Measurements from ENCODE around the gene SPAG6. TPM values are rescaled to one million over a fixed set of nuclear protein-coding genes. Genes with fewer than 3 reads are reported as not detected.

The SPAG6 gene
- total RNA-seq, 1 experiment from 2014 or later = 0.74 TPM

DNA sequence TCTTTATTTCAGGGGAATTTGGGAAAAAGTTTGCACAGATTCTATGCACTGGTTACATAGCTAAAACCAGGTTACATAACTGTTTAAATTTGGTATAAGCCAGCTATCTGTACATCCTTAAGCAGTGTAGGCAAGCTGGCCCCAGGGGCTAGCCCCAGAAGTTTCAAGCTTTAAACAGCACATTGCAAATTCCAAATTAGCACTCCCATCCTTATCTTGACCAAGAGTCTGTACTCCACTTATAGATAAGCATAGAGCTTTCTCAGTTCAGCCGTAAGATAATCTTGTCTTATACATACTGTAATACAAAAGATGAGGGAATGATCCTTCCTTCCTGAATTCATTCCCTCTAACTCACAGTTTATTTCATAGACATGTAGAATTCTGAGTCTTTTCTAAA lies 109.3 kb downstream of the SPAG6 start:
- ChIA-PET POLR2A (interaction anchor here (0.5 kb wide), 1 partner anchor 867 kb away, joined by 3 read pairs; no protein-coding TSS in a partner anchor), CTCF (no interaction called here)
- H3K27ac Mint-ChIP-seq = no peak overlapping the region
- H3K4me3 Mint-ChIP-seq = no peak overlapping the region
- no peak for ATAC-seq
- H3K36me3 Mint-ChIP-seq = no peaks in the 10 kb centered on the region
- DNase-seq (ENCODE audit: low spot score) = no peak
- 0 out of 2 replicates have a peak, but pooled peaks cover 1% of the 10 kb centered on the region for H3K27me3 Mint-ChIP-seq (ENCODE audit: low read depth)
- no peaks in the 10 kb centered on the region for H3K4me1 Mint-ChIP-seq
- H3K9me3 Mint-ChIP-seq = peaks cover 7% of the 10 kb centered on the region
- TF ChIP-seq RORB (CRISPR knock-in tag; IDR thresholded peaks at IDR 0.05) = no peak
- TF ChIP-seq, protein P1, sequence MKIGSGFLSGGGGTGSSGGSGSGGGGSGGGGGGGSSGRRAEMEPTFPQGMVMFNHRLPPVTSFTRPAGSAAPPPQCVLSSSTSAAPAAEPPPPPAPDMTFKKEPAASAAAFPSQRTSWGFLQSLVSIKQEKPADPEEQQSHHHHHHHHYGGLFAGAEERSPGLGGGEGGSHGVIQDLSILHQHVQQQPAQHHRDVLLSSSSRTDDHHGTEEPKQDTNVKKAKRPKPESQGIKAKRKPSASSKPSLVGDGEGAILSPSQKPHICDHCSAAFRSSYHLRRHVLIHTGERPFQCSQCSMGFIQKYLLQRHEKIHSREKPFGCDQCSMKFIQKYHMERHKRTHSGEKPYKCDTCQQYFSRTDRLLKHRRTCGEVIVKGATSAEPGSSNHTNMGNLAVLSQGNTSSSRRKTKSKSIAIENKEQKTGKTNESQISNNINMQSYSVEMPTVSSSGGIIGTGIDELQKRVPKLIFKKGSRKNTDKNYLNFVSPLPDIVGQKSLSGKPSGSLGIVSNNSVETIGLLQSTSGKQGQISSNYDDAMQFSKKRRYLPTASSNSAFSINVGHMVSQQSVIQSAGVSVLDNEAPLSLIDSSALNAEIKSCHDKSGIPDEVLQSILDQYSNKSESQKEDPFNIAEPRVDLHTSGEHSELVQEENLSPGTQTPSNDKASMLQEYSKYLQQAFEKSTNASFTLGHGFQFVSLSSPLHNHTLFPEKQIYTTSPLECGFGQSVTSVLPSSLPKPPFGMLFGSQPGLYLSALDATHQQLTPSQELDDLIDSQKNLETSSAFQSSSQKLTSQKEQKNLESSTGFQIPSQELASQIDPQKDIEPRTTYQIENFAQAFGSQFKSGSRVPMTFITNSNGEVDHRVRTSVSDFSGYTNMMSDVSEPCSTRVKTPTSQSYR (CRISPR knock-in tag; IDR thresholded peaks at IDR 0.05) = no peak
- TF ChIP-seq, protein P2, sequence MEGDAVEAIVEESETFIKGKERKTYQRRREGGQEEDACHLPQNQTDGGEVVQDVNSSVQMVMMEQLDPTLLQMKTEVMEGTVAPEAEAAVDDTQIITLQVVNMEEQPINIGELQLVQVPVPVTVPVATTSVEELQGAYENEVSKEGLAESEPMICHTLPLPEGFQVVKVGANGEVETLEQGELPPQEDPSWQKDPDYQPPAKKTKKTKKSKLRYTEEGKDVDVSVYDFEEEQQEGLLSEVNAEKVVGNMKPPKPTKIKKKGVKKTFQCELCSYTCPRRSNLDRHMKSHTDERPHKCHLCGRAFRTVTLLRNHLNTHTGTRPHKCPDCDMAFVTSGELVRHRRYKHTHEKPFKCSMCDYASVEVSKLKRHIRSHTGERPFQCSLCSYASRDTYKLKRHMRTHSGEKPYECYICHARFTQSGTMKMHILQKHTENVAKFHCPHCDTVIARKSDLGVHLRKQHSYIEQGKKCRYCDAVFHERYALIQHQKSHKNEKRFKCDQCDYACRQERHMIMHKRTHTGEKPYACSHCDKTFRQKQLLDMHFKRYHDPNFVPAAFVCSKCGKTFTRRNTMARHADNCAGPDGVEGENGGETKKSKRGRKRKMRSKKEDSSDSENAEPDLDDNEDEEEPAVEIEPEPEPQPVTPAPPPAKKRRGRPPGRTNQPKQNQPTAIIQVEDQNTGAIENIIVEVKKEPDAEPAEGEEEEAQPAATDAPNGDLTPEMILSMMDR (IDR thresholded peaks at IDR 0.05) = no peak

DNA sequence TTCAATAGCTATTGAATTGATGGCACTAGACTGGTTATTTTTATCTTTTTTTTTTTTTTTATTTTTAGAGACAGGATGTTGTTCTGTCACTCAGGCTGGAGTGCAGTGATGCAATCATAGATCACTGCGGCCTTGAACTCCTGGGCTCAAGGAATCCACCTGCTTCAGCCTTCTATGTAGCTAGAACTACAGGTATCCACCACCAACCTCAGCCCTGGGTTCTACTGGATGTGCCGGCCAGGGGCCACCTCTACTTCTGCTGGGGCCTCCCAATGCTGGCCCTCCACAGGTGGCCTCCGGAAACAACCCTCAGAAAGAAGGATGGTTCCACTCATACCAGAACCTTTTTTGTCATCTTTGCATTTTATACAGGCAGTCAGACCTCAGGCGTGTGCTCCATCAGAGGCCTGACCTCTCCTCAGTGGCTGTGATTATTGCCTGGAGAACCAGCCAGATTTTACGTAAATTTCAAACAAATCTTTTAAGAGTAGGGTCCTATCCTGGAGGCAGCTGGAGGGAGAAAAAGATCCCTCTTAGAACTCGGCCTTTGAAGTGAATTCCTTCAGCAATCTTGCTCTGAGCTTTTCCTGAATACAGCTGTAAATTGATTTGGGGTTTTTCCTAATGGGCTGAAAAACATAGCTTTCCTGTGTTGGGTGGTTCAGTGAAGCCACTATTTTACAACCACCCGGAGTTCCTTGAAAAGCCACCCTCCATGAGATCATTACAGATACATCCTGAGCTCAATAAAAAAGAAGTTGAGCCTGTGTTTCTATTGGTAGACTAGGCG lies 110.0 kb downstream of the SPAG6 start:
- Mint-ChIP-seq H3K27me3 (ENCODE audit: low read depth) (no peaks in the 10 kb centered on the region), H3K4me1 (no peaks in the 10 kb centered on the region), H3K27ac (no peak overlapping the region), H3K4me3 (no peak overlapping the region), H3K36me3 (no peaks in the 10 kb centered on the region), H3K9me3 (peaks cover 7% of the 10 kb centered on the region)
- DNase-seq (ENCODE audit: low spot score) (no peak), ATAC-seq (no peak)
- ChIA-PET POLR2A (interaction anchor here (0.6 kb wide), 1 partner anchor 100 kb away, joined by 4 read pairs; no protein-coding TSS in a partner anchor), CTCF (no interaction called here)
- TF ChIP-seq, protein P3, sequence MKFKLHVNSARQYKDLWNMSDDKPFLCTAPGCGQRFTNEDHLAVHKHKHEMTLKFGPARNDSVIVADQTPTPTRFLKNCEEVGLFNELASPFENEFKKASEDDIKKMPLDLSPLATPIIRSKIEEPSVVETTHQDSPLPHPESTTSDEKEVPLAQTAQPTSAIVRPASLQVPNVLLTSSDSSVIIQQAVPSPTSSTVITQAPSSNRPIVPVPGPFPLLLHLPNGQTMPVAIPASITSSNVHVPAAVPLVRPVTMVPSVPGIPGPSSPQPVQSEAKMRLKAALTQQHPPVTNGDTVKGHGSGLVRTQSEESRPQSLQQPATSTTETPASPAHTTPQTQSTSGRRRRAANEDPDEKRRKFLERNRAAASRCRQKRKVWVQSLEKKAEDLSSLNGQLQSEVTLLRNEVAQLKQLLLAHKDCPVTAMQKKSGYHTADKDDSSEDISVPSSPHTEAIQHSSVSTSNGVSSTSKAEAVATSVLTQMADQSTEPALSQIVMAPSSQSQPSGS (CRISPR knock-in tag; IDR thresholded peaks at IDR 0.05; ENCODE audit: borderline replicate concordance, low read depth) = no peak
- no peak for TF ChIP-seq TEAD4 (CRISPR knock-in tag; IDR thresholded peaks at IDR 0.05)
- no peak for TF ChIP-seq IRF2 (CRISPR knock-in tag; IDR thresholded peaks at IDR 0.05; ENCODE audit: borderline replicate concordance, low read depth)
- TF ChIP-seq, protein P4, sequence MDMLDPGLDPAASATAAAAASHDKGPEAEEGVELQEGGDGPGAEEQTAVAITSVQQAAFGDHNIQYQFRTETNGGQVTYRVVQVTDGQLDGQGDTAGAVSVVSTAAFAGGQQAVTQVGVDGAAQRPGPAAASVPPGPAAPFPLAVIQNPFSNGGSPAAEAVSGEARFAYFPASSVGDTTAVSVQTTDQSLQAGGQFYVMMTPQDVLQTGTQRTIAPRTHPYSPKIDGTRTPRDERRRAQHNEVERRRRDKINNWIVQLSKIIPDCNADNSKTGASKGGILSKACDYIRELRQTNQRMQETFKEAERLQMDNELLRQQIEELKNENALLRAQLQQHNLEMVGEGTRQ (CRISPR knock-in tag; IDR thresholded peaks at IDR 0.05) = no peak
- TF ChIP-seq, protein P5, sequence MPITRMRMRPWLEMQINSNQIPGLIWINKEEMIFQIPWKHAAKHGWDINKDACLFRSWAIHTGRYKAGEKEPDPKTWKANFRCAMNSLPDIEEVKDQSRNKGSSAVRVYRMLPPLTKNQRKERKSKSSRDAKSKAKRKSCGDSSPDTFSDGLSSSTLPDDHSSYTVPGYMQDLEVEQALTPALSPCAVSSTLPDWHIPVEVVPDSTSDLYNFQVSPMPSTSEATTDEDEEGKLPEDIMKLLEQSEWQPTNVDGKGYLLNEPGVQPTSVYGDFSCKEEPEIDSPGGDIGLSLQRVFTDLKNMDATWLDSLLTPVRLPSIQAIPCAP (CRISPR knock-in tag; IDR thresholded peaks at IDR 0.05) = no peak
- no peak for TF ChIP-seq FOXJ3 (CRISPR knock-in tag; IDR thresholded peaks at IDR 0.05; ENCODE audit: borderline replicate concordance)
- TF ChIP-seq, protein P6, sequence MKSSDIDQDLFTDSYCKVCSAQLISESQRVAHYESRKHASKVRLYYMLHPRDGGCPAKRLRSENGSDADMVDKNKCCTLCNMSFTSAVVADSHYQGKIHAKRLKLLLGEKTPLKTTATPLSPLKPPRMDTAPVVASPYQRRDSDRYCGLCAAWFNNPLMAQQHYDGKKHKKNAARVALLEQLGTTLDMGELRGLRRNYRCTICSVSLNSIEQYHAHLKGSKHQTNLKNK (CRISPR knock-in tag; IDR thresholded peaks at IDR 0.05) = no peak
- no peak for TF ChIP-seq ZNF263 (CRISPR knock-in tag; IDR thresholded peaks at IDR 0.05; ENCODE audit: low read depth)
- no peak for TF ChIP-seq CREM (CRISPR knock-in tag; IDR thresholded peaks at IDR 0.05)
- TF ChIP-seq, protein P7, sequence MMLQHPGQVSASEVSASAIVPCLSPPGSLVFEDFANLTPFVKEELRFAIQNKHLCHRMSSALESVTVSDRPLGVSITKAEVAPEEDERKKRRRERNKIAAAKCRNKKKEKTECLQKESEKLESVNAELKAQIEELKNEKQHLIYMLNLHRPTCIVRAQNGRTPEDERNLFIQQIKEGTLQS (CRISPR knock-in tag; conservative IDR thresholded peaks at IDR 0.05) = no peak
- no peak for TF ChIP-seq NR3C1 (CRISPR knock-in tag; conservative IDR thresholded peaks at IDR 0.05; ENCODE audit: low read depth)
- TF ChIP-seq ZNF138 (CRISPR knock-in tag; conservative IDR thresholded peaks at IDR 0.05) = no peak
- TF ChIP-seq ZBTB21 (CRISPR knock-in tag; IDR thresholded peaks at IDR 0.05; ENCODE audit: borderline replicate concordance) = no peak
- no peak for TF ChIP-seq GRHL2 (CRISPR knock-in tag; IDR thresholded peaks at IDR 0.05; ENCODE audit: insufficient replicate concordance, severe bottlenecking)
- TF ChIP-seq CREB1 (CRISPR knock-in tag; IDR thresholded peaks at IDR 0.05) = no peak
- TF ChIP-seq, protein P8, sequence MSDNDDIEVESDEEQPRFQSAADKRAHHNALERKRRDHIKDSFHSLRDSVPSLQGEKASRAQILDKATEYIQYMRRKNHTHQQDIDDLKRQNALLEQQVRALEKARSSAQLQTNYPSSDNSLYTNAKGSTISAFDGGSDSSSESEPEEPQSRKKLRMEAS (CRISPR knock-in tag; IDR thresholded peaks at IDR 0.05) = no peak
- TF ChIP-seq, protein P2 (IDR thresholded peaks at IDR 0.05) = no peak

All from WTC11 (cell line).